ENCODE measurements around the gene HS3ST6. TPM values are rescaled to one million over a fixed set of nuclear protein-coding genes. Genes with fewer than 3 reads are reported as not detected.

HS3ST6 gene
- total RNA-seq, 6 experiments from 2014 or later: not detected

GRCh38 chr16:1917665-1918350 lies 407 bp downstream of the HS3ST6 start:
- Mint-ChIP-seq H3K9me3 (no peaks in the 10 kb centered on the region), H3K4me1 (ENCODE audit: low read depth) (no peaks in the 10 kb centered on the region), H3K4me3 (no peak overlapping the region), H3K27me3 (ENCODE audit: insufficient read depth) (peaks cover 50% of the 10 kb centered on the region), H3K36me3 (ENCODE audit: low read depth) (0 out of 2 replicates have a peak, but pooled peaks cover 5% of the 10 kb centered on the region), H3K27ac (no peak overlapping the region)
- TF ChIP-seq CTCF (IDR thresholded peaks at IDR 0.05): no peak
- no peak for DNase-seq

- TF ChIP-seq CTCF (IDR thresholded peaks at IDR 0.05): no peak
- H3K9me3 Mint-ChIP-seq: no peaks in the 10 kb centered on the region
- H3K27me3 Mint-ChIP-seq (ENCODE audit: insufficient read depth): peaks cover 49% of the 10 kb centered on the region
- H3K4me3 Mint-ChIP-seq: no peak overlapping the region
- no peak for DNase-seq
- H3K4me1 Mint-ChIP-seq (ENCODE audit: low read depth): no peaks in the 10 kb centered on the region
- H3K36me3 Mint-ChIP-seq (ENCODE audit: low read depth): no peaks in the 10 kb centered on the region
- H3K27ac Mint-ChIP-seq: no peak overlapping the region
These were observed 1.1 kb downstream of the HS3ST6 start for GRCh38 chr16:1917056-1917664.

GRCh38 chr16:1916640-1916990 lies 1.6 kb downstream of the HS3ST6 start:
- no peak overlapping the region for H3K4me3 Mint-ChIP-seq
- H3K4me1 Mint-ChIP-seq (ENCODE audit: low read depth): no peaks in the 10 kb centered on the region
- DNase-seq: no peak
- no peak for TF ChIP-seq CTCF (IDR thresholded peaks at IDR 0.05)
- no peaks in the 10 kb centered on the region for H3K36me3 Mint-ChIP-seq (ENCODE audit: low read depth)
- no peaks in the 10 kb centered on the region for H3K9me3 Mint-ChIP-seq
- no peak overlapping the region for H3K27ac Mint-ChIP-seq
- H3K27me3 Mint-ChIP-seq (ENCODE audit: insufficient read depth): peaks cover 46% of the 10 kb centered on the region

- H3K27ac Mint-ChIP-seq: no peak overlapping the region
- H3K27me3 Mint-ChIP-seq (ENCODE audit: insufficient read depth): peaks cover 39% of the 10 kb centered on the region
- no peaks in the 10 kb centered on the region for H3K36me3 Mint-ChIP-seq (ENCODE audit: low read depth)
- no peak for TF ChIP-seq CTCF (IDR thresholded peaks at IDR 0.05)
- H3K4me1 Mint-ChIP-seq (ENCODE audit: low read depth): no peaks in the 10 kb centered on the region
- no peak for DNase-seq
- no peaks in the 10 kb centered on the region for H3K9me3 Mint-ChIP-seq
- no peak overlapping the region for H3K4me3 Mint-ChIP-seq
These were observed 2.2 kb downstream of the HS3ST6 start for GRCh38 chr16:1915732-1916639.

GRCh38 chr16:1914988-1915387 lies 3.2 kb downstream of the HS3ST6 start:
- Mint-ChIP-seq H3K4me1 (ENCODE audit: low read depth) (no peaks in the 10 kb centered on the region), H3K27me3 (ENCODE audit: insufficient read depth) (peaks cover 35% of the 10 kb centered on the region), H3K4me3 (no peak overlapping the region), H3K9me3 (no peaks in the 10 kb centered on the region), H3K27ac (no peak overlapping the region), H3K36me3 (ENCODE audit: low read depth) (no peaks in the 10 kb centered on the region)
- no peak for DNase-seq
- TF ChIP-seq CTCF (IDR thresholded peaks at IDR 0.05): no peak

All from HFFc6 (cell line).